ENCODE measurements around the gene ALDH3A2. TPM values are rescaled to one million over a fixed set of nuclear protein-coding genes. Genes with fewer than 3 reads are reported as not detected.

Gene ALDH3A2
- total RNA-seq, 1 donor: 82.2 TPM

GRCh38 chr17:19614900-19615299, 33.7 kb upstream of the ALDH3A2 start:
- Histone ChIP-seq H3K4me1 (ENCODE audit: insufficient read depth, low read length) (no peaks in the 10 kb centered on the region), H3K27me3 (ENCODE audit: insufficient read depth, low read length) (no peaks in the 10 kb centered on the region), H3K27ac (ENCODE audit: low read depth, low read length) (no peak overlapping the region)

GRCh38 chr17:19618015-19618414, 30.5 kb upstream of the ALDH3A2 start:
- Histone ChIP-seq H3K27ac (ENCODE audit: low read depth, low read length) (no peak overlapping the region), H3K4me2 (ENCODE audit: insufficient read depth, low read length) (no peak overlapping the region), H3K9me3 (ENCODE audit: low read depth, low read length) (peaks cover 12% of the 10 kb centered on the region), H3K4me3 (ENCODE audit: insufficient read depth, low read length) (no peak overlapping the region), H4K20me1 (ENCODE audit: insufficient read depth, low read length) (no peaks in the 10 kb centered on the region), H3K36me3 (ENCODE audit: insufficient read depth, low read length) (no peaks in the 10 kb centered on the region), H3K27me3 (ENCODE audit: insufficient read depth, low read length) (no peaks in the 10 kb centered on the region), H2AFZ (ENCODE audit: low read length) (no peak overlapping the region), H3K79me2 (ENCODE audit: insufficient read depth, low read length) (no peaks in the 10 kb centered on the region), H3K4me1 (ENCODE audit: insufficient read depth, low read length) (no peaks in the 10 kb centered on the region)
- no peak for DNase-seq (ENCODE audit: insufficient read length, low spot score, missing footprints)
- TF ChIP-seq CTCF (IDR thresholded peaks at IDR 0.05; ENCODE audit: extremely low read depth, low read depth, low read length): no peak

More at GRCh38 chr17:19614900-19615299, 33.7 kb upstream of the ALDH3A2 start:
- no peak for TF ChIP-seq CTCF (IDR thresholded peaks at IDR 0.05; ENCODE audit: extremely low read depth, low read depth, low read length)
- Histone ChIP-seq H2AFZ (ENCODE audit: low read length) (no peak overlapping the region), H3K4me2 (ENCODE audit: insufficient read depth, low read length) (no peak overlapping the region), H3K9me3 (ENCODE audit: low read depth, low read length) (peaks cover 12% of the 10 kb centered on the region), H3K36me3 (ENCODE audit: insufficient read depth, low read length) (no peaks in the 10 kb centered on the region), H3K79me2 (ENCODE audit: insufficient read depth, low read length) (no peaks in the 10 kb centered on the region), H3K4me3 (ENCODE audit: insufficient read depth, low read length) (no peak overlapping the region), H4K20me1 (ENCODE audit: insufficient read depth, low read length) (no peaks in the 10 kb centered on the region)
- DNase-seq (ENCODE audit: insufficient read length, low spot score, missing footprints): no peak

GRCh38 chr17:19619705-19620325, 28.7 kb upstream of the ALDH3A2 start:
- H3K4me2 ChIP-seq (ENCODE audit: insufficient read depth, low read length): no peak overlapping the region
- H3K27me3 ChIP-seq (ENCODE audit: insufficient read depth, low read length): no peaks in the 10 kb centered on the region
- H3K27ac ChIP-seq (ENCODE audit: low read depth, low read length): no peak overlapping the region
- no peaks in the 10 kb centered on the region for H3K79me2 ChIP-seq (ENCODE audit: insufficient read depth, low read length)
- H3K9me3 ChIP-seq (ENCODE audit: low read depth, low read length): peaks cover 12% of the 10 kb centered on the region
- no peak for TF ChIP-seq CTCF (IDR thresholded peaks at IDR 0.05; ENCODE audit: extremely low read depth, low read depth, low read length)
- no peaks in the 10 kb centered on the region for H4K20me1 ChIP-seq (ENCODE audit: insufficient read depth, low read length)
- H3K4me1 ChIP-seq (ENCODE audit: insufficient read depth, low read length): no peaks in the 10 kb centered on the region
- no peak overlapping the region for H3K4me3 ChIP-seq (ENCODE audit: insufficient read depth, low read length)
- DNase-seq (ENCODE audit: insufficient read length, low spot score, missing footprints): no peak
- H2AFZ ChIP-seq (ENCODE audit: low read length): no peak overlapping the region
- no peaks in the 10 kb centered on the region for H3K36me3 ChIP-seq (ENCODE audit: insufficient read depth, low read length)

GRCh38 chr17:19621697-19622096, 26.9 kb upstream of the ALDH3A2 start:
- H3K27ac ChIP-seq (ENCODE audit: low read depth, low read length): no peak overlapping the region
- no peaks in the 10 kb centered on the region for H3K4me1 ChIP-seq (ENCODE audit: insufficient read depth, low read length)
- no peak overlapping the region for H3K4me2 ChIP-seq (ENCODE audit: insufficient read depth, low read length)
- DNase-seq (ENCODE audit: insufficient read length, low spot score, missing footprints): no peak
- H4K20me1 ChIP-seq (ENCODE audit: insufficient read depth, low read length): no peaks in the 10 kb centered on the region
- H3K79me2 ChIP-seq (ENCODE audit: insufficient read depth, low read length): no peaks in the 10 kb centered on the region
- H3K9me3 ChIP-seq (ENCODE audit: low read depth, low read length): peaks cover 12% of the 10 kb centered on the region
- H3K36me3 ChIP-seq (ENCODE audit: insufficient read depth, low read length): no peaks in the 10 kb centered on the region
- TF ChIP-seq CTCF (IDR thresholded peaks at IDR 0.05; ENCODE audit: extremely low read depth, low read depth, low read length): no peak
- H3K4me3 ChIP-seq (ENCODE audit: insufficient read depth, low read length): no peak overlapping the region
- H2AFZ ChIP-seq (ENCODE audit: low read length): no peak overlapping the region
- H3K27me3 ChIP-seq (ENCODE audit: insufficient read depth, low read length): no peaks in the 10 kb centered on the region
